ENCODE data around the gene TBC1D5. TPM values are rescaled to one million over a fixed set of nuclear protein-coding genes. Genes with fewer than 3 reads are reported as not detected.

Gene TBC1D5
- polyA plus RNA-seq, 4 donors = 5.1 to 37.6 (median 12.4) TPM

DNA sequence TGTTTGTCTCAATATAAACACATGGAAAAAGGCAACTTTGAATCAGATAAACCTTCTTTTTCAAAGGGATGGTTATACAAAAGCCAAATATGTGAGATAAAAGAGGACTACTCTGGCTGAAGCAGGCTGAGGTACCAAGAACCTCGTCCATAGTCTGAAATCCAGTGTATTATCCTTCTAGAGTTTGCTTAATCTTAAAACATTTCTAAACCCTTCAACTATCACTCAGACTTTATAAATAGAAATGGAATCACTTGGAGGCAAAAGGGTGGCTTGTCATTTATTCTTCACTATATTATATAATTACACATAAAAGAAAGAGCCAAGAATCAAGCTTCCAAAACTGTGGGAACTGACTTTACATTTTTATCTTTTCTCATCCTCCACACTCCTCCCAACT, 554.1 kb downstream of the TBC1D5 start:
- H3K27ac ChIP-seq (ENCODE audit: low read depth in 1 of 3, low read length in 2 of 3) = no peak overlapping the region
- no peaks in the 10 kb centered on the region for H3K27me3 ChIP-seq (ENCODE audit: control insufficient read depth in 3 of 3, insufficient read depth in 3 of 3, low read length in 3 of 3)
- FAIRE-seq = no peak
- H3K4me3 ChIP-seq (ENCODE audit: low read depth in 1 of 3, low read length in 3 of 3) = no peak overlapping the region
- peaks cover 0 to 3% (median 0%) of the 10 kb centered on the region in 3 donors for H3K4me1 ChIP-seq (ENCODE audit: control insufficient read depth in 3 of 3, insufficient read depth in 2 of 3, low read depth in 1 of 3, low read length in 2 of 3)
- peaks cover 2 to 8% (median 3%) of the 10 kb centered on the region in 3 donors for H3K36me3 ChIP-seq (ENCODE audit: control insufficient read depth in 3 of 3, insufficient read depth in 2 of 3, low read depth in 1 of 3, low read length in 3 of 3)
- WGBS, 3 donors = 78 to 93% (median 81%) methylated on average over 1 of the region's 1 CpG
- DNase-seq = no peak
- H3K9me3 ChIP-seq (ENCODE audit: control insufficient read depth in 2 of 2, insufficient read depth in 1 of 2, low read depth in 1 of 2, low read length in 1 of 2) = no peaks in the 10 kb centered on the region

DNA sequence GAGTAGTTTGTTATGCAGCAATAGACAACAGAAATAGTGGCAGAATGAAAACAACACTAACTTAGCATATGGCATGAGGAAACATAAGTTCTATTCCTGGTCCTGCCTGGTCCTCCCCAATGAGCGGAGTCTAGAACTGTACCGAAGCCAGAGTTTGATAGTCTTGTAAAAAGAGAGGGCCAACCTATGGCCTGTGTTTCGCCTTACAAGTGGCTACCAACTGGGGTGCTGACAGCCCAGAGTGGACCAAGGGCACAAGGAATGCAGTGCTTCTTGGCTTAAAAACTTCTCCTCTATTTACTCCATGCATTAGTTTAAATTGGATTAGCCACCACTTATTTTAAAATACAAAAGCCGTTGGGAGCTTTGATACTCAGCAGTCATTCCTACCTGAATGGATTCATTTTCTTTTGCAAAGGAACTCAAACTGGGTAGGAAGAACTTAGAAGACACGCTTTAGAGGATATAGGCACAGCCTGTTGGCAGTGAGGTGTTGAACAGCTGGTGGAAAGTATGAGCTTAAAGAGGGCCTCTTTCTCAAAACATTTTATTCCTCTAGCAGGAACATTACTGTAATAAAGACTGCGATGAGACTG, 554.7 kb downstream of the TBC1D5 start:
- no peak overlapping the region for H3K4me3 ChIP-seq (ENCODE audit: low read depth in 1 of 3, low read length in 3 of 3)
- FAIRE-seq = no peak
- H3K36me3 ChIP-seq (ENCODE audit: control insufficient read depth in 3 of 3, insufficient read depth in 2 of 3, low read depth in 1 of 3, low read length in 3 of 3) = peaks cover 2 to 10% (median 5%) of the 10 kb centered on the region in 3 donors
- peaks cover 0 to 3% (median 0%) of the 10 kb centered on the region in 3 donors for H3K4me1 ChIP-seq (ENCODE audit: control insufficient read depth in 3 of 3, insufficient read depth in 2 of 3, low read depth in 1 of 3, low read length in 2 of 3)
- no peak for DNase-seq
- H3K9me3 ChIP-seq (ENCODE audit: control insufficient read depth in 2 of 2, insufficient read depth in 1 of 2, low read depth in 1 of 2, low read length in 1 of 2) = no peaks in the 10 kb centered on the region
- H3K27ac ChIP-seq (ENCODE audit: low read depth in 1 of 3, low read length in 2 of 3) = no peak overlapping the region
- H3K27me3 ChIP-seq (ENCODE audit: control insufficient read depth in 3 of 3, insufficient read depth in 3 of 3, low read length in 3 of 3) = no peaks in the 10 kb centered on the region
- 90 to 96% (median 92%) methylated on average over 6 of the region's 6 CpGs for WGBS, 3 donors

DNA sequence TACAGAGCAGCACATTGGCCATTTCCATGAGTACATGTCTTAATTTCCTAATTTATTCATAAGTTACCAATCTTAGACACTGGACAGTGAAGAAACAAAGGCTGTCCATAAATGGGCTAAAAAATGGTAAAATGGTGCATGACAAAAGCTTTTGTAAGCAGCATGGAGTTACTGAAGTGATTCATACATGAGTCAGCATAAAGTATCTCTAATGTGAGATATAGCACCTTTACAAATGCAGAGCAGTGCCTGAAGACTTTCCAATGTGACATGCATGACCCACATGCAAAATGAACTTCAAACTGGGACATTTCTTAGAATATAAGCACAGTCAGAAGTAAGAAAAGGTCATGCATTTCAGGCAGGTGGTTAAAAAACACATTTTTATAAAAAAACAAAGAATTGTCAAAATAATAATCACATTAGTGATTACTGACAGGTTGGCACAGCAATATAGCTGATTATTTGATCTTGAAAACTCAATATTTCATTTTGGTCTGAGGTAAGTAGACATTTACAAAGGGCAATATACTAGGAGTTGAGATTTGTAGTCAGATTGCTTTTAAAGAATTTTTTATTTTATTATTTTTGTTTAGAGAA, 558.4 kb downstream of the TBC1D5 start:
- DNase-seq (no peak), FAIRE-seq (no peak)
- Histone ChIP-seq H3K4me1 (ENCODE audit: control insufficient read depth in 3 of 3, insufficient read depth in 2 of 3, low read depth in 1 of 3, low read length in 2 of 3) (peaks cover 0 to 5% (median 0%) of the 10 kb centered on the region in 3 donors), H3K9me3 (ENCODE audit: control insufficient read depth in 2 of 2, insufficient read depth in 1 of 2, low read depth in 1 of 2, low read length in 1 of 2) (no peaks in the 10 kb centered on the region), H3K36me3 (ENCODE audit: control insufficient read depth in 3 of 3, insufficient read depth in 2 of 3, low read depth in 1 of 3, low read length in 3 of 3) (peaks cover 2 to 9% (median 7%) of the 10 kb centered on the region in 3 donors), H3K4me3 (ENCODE audit: low read depth in 1 of 3, low read length in 3 of 3) (no peak overlapping the region), H3K27me3 (ENCODE audit: control insufficient read depth in 3 of 3, insufficient read depth in 3 of 3, low read length in 3 of 3) (no peaks in the 10 kb centered on the region), H3K27ac (ENCODE audit: low read depth in 1 of 3, low read length in 2 of 3) (no peak overlapping the region)

DNA sequence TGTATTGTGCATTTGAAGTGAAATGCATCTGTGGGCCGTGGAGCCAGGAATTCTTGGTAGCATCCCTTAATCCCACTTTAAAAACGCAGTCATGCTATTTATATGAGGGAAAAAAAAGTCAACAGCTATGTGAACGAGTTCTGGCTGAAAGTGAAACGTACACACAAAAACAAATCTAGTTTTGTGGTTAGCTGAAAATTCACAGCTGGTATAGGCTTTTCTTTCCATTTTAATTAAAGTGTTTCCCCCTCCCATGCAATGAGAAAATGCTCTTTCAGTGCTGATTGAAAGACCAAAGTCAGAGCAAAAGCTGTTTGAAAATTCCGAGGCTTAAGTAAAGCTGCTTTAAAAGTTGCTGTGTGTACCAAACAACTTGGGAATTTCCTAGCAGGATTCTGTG, 560.3 kb downstream of the TBC1D5 start:
- no peak overlapping the region for H3K4me3 ChIP-seq (ENCODE audit: low read depth in 1 of 3, low read length in 3 of 3)
- H3K27ac ChIP-seq (ENCODE audit: low read depth in 1 of 3, low read length in 2 of 3) = no peak overlapping the region
- H3K4me1 ChIP-seq (ENCODE audit: control insufficient read depth in 3 of 3, insufficient read depth in 2 of 3, low read depth in 1 of 3, low read length in 2 of 3) = peaks cover 0 to 5% (median 0%) of the 10 kb centered on the region in 3 donors
- DNase-seq (no peak), FAIRE-seq (no peak)
- WGBS, 3 donors = 46 to 78% (median 58%) methylated on average over 5 of the region's 5 CpGs
- no peaks in the 10 kb centered on the region for H3K27me3 ChIP-seq (ENCODE audit: control insufficient read depth in 3 of 3, insufficient read depth in 3 of 3, low read length in 3 of 3)
- H3K9me3 ChIP-seq (ENCODE audit: control insufficient read depth in 2 of 2, insufficient read depth in 1 of 2, low read depth in 1 of 2, low read length in 1 of 2) = no peaks in the 10 kb centered on the region
- H3K36me3 ChIP-seq (ENCODE audit: control insufficient read depth in 3 of 3, insufficient read depth in 2 of 3, low read depth in 1 of 3, low read length in 3 of 3) = peaks cover 2 to 12% (median 11%) of the 10 kb centered on the region in 3 donors

DNA sequence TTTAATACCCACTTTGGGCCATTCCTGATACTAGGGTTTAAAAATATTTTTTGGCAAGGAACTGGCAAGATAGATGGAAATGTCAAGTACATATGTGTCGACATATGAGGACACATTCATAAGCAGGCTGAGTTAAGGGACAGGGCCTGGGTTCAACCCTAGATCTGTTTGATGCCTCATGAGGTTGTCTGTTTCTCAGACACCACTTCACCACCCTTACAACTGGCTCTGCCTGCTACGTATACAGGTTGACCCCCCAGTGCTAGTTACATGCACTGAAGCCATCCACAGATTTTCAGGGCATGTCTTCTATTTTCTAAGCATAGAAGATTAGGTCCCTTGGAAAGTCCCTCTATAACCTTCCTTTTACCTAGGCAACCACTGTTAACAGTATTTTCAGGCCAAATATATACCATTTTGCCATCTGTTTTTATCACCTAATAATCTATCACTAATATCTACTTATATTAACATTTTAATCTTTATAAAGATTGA, 561.0 kb downstream of the TBC1D5 start:
- no peak overlapping the region for H3K4me3 ChIP-seq (ENCODE audit: low read depth in 1 of 3, low read length in 3 of 3)
- FAIRE-seq (no peak), DNase-seq (no peak)
- peaks cover 0 to 5% (median 0%) of the 10 kb centered on the region in 3 donors for H3K4me1 ChIP-seq (ENCODE audit: control insufficient read depth in 3 of 3, insufficient read depth in 2 of 3, low read depth in 1 of 3, low read length in 2 of 3)
- no peaks in the 10 kb centered on the region for H3K9me3 ChIP-seq (ENCODE audit: control insufficient read depth in 2 of 2, insufficient read depth in 1 of 2, low read depth in 1 of 2, low read length in 1 of 2)
- no peak overlapping the region for H3K27ac ChIP-seq (ENCODE audit: low read depth in 1 of 3, low read length in 2 of 3)
- H3K27me3 ChIP-seq (ENCODE audit: control insufficient read depth in 3 of 3, insufficient read depth in 3 of 3, low read length in 3 of 3) = no peaks in the 10 kb centered on the region
- H3K36me3 ChIP-seq (ENCODE audit: control insufficient read depth in 3 of 3, insufficient read depth in 2 of 3, low read depth in 1 of 3, low read length in 3 of 3) = peaks cover 2 to 12% (median 11%) of the 10 kb centered on the region in 3 donors
- 78 to 93% (median 92%) methylated on average over 2 of the region's 2 CpGs for WGBS, 3 donors

DNA sequence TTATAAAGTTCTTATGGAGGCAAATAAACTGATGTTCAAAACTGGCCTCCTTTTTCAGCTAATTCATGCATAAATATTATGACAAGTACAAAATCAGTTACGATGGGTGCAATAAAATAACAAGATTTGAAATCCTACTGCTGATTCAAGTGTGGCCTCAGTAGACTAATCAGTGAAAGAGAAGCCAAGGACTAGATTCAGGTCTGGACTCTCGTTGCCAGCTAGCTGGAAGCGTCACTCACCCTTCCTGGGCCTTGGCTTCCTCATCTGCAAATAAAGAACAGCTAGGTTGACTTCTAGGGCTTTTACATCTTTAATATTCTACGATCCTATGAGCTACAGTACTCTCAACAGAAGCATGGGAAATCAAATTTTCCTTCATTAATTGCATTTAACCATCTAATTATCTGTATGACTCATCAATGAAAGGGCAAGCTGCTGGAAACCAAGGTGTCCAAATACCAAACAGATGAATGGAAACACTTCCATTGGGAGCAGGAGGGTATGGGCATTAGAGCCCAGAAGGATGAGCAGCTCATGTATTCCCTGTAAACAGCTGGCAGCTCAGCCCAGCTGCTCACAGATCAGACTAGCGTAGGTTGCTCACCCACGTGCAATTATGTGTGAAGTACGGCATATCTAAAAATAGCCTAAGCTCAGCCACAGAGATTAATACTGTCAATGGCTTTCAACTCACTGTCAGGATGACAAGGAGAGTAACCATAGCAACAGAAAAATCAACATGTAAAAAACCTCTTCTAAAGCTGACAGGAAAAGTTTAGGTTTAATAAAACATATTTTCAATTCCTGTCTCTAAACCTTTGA, 562.8 kb downstream of the TBC1D5 start:
- no peak for FAIRE-seq
- Histone ChIP-seq H3K4me1 (ENCODE audit: control insufficient read depth in 3 of 3, insufficient read depth in 2 of 3, low read depth in 1 of 3, low read length in 2 of 3) (peaks cover 0 to 5% (median 0%) of the 10 kb centered on the region in 3 donors), H3K27ac (ENCODE audit: low read depth in 1 of 3, low read length in 2 of 3) (no peak overlapping the region), H3K36me3 (ENCODE audit: control insufficient read depth in 3 of 3, insufficient read depth in 2 of 3, low read depth in 1 of 3, low read length in 3 of 3) (peaks cover under 1 to 11% (median 11%) of the 10 kb centered on the region in 3 donors), H3K27me3 (ENCODE audit: control insufficient read depth in 3 of 3, insufficient read depth in 3 of 3, low read length in 3 of 3) (no peaks in the 10 kb centered on the region), H3K9me3 (ENCODE audit: control insufficient read depth in 2 of 2, insufficient read depth in 1 of 2, low read depth in 1 of 2, low read length in 1 of 2) (no peaks in the 10 kb centered on the region), H3K4me3 (ENCODE audit: low read depth in 1 of 3, low read length in 3 of 3) (no peak overlapping the region)
- 76 to 93% (median 89%) methylated on average over 7 of the region's 7 CpGs for WGBS, 3 donors
- peak in 1 of 2 donors; percentile 3 for DNase-seq

DNA sequence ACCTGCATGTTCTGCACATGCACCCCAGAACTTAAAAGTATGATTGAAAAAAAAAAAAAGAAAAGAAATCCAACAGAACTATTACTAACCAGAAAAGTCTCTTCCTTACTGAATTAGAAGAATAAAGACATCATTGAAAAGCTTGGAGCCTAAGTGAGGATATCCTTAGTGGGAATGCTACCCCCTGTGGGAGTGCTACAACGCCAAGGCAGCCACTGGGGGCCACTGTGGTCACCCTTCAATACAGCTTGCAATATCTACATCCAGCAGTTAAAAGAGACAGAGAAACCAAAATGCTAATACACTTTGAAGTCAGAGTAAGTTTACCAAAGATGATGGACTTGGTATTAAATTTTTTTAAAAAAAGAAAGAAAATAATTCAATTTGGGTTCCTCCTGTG, 565.7 kb downstream of the TBC1D5 start:
- Histone ChIP-seq H3K27ac (ENCODE audit: low read depth in 1 of 3, low read length in 2 of 3) (no peak overlapping the region), H3K27me3 (ENCODE audit: control insufficient read depth in 3 of 3, insufficient read depth in 3 of 3, low read length in 3 of 3) (no peaks in the 10 kb centered on the region), H3K4me1 (ENCODE audit: control insufficient read depth in 3 of 3, insufficient read depth in 2 of 3, low read depth in 1 of 3, low read length in 2 of 3) (peaks cover 0 to 3% (median 0%) of the 10 kb centered on the region in 3 donors), H3K36me3 (ENCODE audit: control insufficient read depth in 3 of 3, insufficient read depth in 2 of 3, low read depth in 1 of 3, low read length in 3 of 3) (peaks cover 0 to 7% (median 2%) of the 10 kb centered on the region in 3 donors), H3K9me3 (ENCODE audit: control insufficient read depth in 2 of 2, insufficient read depth in 1 of 2, low read depth in 1 of 2, low read length in 1 of 2) (no peaks in the 10 kb centered on the region), H3K4me3 (ENCODE audit: low read depth in 1 of 3, low read length in 3 of 3) (no peak overlapping the region)
- FAIRE-seq (no peak), DNase-seq (no peak)
- 69 to 84% (median 69%) methylated on average over 1 of the region's 1 CpG for WGBS, 3 donors

DNA sequence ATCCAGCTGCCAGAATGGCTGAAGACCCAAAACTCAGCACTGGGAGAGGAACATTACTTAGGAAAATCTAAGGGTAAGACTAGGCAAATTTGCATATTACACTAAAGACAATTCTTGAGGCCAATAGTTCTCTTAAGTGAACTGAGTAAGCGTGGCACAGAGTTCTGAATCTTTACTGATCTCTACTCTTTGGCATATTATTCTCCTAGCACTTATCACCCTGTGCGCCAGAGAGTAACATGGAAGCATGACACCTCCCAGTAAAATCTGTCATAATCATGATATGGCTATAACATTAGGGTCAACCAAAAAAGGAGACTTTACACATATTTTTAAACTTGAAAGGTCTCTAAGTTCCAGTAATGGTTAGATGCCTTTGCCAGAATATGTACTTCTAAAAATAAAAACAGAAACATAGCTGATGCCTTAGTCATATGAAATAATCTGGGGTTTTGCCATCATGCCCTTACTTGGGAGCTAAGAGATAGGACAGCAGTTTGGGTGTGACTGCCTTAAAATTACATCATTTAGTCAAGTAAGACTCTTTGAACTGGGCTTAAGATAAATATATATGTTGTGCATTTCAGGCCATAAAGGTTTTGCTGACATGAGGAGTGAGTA, 567.1 kb downstream of the TBC1D5 start:
- WGBS, 3 donors = 89 to 97% (median 96%) methylated on average over 2 of the region's 2 CpGs
- no peak for DNase-seq
- Histone ChIP-seq H3K4me1 (ENCODE audit: control insufficient read depth in 3 of 3, insufficient read depth in 2 of 3, low read depth in 1 of 3, low read length in 2 of 3) (peaks cover 0 to 3% (median 0%) of the 10 kb centered on the region in 3 donors), H3K27ac (ENCODE audit: low read depth in 1 of 3, low read length in 2 of 3) (no peak overlapping the region), H3K27me3 (ENCODE audit: control insufficient read depth in 3 of 3, insufficient read depth in 3 of 3, low read length in 3 of 3) (no peaks in the 10 kb centered on the region), H3K36me3 (ENCODE audit: control insufficient read depth in 3 of 3, insufficient read depth in 2 of 3, low read depth in 1 of 3, low read length in 3 of 3) (peaks cover 0 to 8% (median 2%) of the 10 kb centered on the region in 3 donors), H3K4me3 (ENCODE audit: low read depth in 1 of 3, low read length in 3 of 3) (no peak overlapping the region), H3K9me3 (ENCODE audit: control insufficient read depth in 2 of 2, insufficient read depth in 1 of 2, low read depth in 1 of 2, low read length in 1 of 2) (no peaks in the 10 kb centered on the region)
- FAIRE-seq = no peak
